HUES48 (cell line): ENCODE results near the gene ABI1.

ENCODE experiments used
- H3K27ac ChIP-seq: one replicate; pipeline ENCODE4 v1.7.0; 2013; ENCODE audit warnings: low read depth, low read length, inconsistent platforms
- H3K27me3 ChIP-seq: 2 replicates; pipeline ENCODE4 v1.6.1; 2013; ENCODE audit warnings: mild to moderate bottlenecking, low read length; ENCODE audit not compliant: control insufficient read depth, insufficient read depth
- H3K36me3 ChIP-seq: 2 replicates; pipeline ENCODE4 v1.6.1; 2013; ENCODE audit warnings: low read length; ENCODE audit not compliant: control insufficient read depth, insufficient read depth
- H3K4me1 ChIP-seq: 2 replicates; pipeline ENCODE4 v1.6.1; 2013; ENCODE audit warnings: mild to moderate bottlenecking, low read length; ENCODE audit not compliant: control insufficient read depth, insufficient read depth
- H3K4me3 ChIP-seq: 2 replicates; pipeline ENCODE4 v1.5.1; 2013; ENCODE audit warnings: mild to moderate bottlenecking, low read depth, low read length
- H3K9ac ChIP-seq: 2 replicates; pipeline ENCODE4 v1.6.1; 2013; ENCODE audit warnings: mild to moderate bottlenecking, low read depth, low read length, moderate library complexity
- H3K9me3 ChIP-seq: 2 replicates; pipeline ENCODE4 v1.6.1; 2013; ENCODE audit warnings: low read length; ENCODE audit not compliant: control insufficient read depth, insufficient read depth

Gene ABI1

DNA sequence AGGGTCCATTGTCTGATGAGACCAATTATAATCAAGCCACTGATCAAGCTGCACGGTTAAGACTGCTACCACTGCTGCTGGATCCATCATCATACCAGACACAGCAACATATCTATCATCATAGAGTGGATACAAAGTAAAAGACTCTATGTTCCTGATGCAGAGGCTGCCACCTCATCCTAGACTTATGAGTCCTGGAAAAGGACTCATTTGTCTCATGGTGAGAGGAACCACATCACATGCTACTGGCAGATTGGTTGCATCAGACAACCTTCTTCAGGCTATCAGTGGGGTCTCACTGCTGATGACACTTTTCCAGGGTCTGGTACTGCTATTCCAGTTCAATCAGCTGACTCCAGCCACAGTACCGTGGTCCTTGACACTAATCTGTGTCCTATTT, 79.0 kb downstream of the ABI1 start:
- Histone ChIP-seq H3K4me3 (no peak overlapping the region; the same call in 1 of the 2 replicates), H3K27me3 (no peaks in the 10 kb centered on the region), H3K36me3 (no peaks in the 10 kb centered on the region), H3K9ac (peak overlapping the region; percentile 34; the same call in 1 of the 2 replicates), H3K27ac (peak overlapping the region; percentile 93), H3K4me1 (peaks cover 30% of the 10 kb centered on the region), H3K9me3 (no peaks in the 10 kb centered on the region)

DNA sequence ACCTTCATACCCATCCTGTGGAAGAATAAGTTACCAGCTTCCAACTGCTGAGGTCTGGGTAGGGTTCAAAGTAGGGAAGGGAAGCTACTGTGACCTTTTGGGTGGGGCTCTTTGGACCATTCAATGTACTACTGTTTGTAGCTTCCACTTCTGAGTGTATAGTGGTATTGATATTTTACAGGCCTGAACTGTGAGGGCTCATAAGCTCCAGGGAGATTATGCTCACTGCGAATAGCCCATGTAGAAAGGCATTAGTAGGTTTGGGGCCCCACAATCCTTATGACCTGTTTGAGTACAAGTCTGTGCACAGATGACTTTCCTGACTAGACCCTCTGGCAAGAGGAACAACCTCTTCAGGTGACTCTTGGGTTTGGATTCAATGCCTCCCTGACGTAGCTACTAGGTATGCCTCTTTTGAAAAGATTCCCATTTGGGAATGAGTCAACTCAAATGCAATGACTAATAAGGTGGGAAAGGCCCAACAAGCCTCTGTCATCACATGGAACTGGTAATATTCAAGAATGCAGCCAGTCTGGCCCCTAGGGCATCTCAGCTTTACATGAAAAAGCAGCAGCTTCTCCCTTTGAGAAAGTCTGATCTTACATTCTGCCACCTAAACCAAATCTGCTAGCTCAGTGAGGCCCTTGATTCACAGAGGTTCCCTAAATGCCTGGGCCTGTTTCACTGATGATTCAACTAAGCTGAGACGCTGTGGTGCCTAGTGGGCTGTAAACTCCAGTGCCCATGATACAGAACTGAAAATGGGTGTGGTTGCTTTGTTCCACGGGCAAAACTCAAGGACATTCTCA, 79.8 kb downstream of the ABI1 start:
- Histone ChIP-seq H3K27ac (peak overlapping the region; percentile 93), H3K9me3 (no peaks in the 10 kb centered on the region), H3K9ac (peak overlapping the region; percentile 34; the same call in 1 of the 2 replicates), H3K27me3 (no peaks in the 10 kb centered on the region), H3K36me3 (no peaks in the 10 kb centered on the region), H3K4me3 (peak overlapping the region; percentile 34; the same call in 1 of the 2 replicates), H3K4me1 (peaks cover 30% of the 10 kb centered on the region)

DNA sequence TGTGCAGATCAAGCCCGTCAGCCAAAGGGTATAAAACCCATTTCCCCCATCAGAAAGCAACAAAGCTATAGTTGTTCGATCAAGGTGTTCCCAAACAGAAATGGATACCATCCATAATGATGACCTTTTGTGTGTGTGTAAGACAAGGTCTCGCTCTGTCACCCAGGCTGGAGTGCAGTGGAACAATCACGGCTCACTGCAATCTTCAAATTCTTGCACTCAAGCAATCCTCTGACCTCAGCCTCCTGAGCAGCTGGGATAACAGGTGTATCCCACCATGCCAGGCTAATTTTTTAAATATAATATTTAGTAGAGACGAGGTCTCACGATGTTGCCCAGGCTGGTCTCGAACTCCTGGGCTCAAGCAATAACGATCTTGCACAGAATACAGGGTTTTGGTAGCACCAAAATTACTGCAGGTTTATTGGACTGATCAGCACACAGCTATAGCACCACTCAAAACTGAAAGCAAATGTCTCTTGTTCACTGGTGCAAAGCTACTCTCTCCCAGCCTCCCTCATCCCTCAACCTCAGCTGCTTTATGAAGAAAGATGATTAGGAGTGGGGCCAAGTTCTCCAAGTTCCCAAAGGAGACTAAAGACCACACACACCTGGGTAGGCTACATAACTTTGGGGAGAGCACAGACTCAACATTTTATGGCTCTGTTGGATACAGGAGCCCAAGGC, 80.5 kb downstream of the ABI1 start:
- Histone ChIP-seq H3K9ac (peak overlapping the region; percentile 15; the same call in 1 of the 2 replicates), H3K36me3 (no peaks in the 10 kb centered on the region), H3K27me3 (no peaks in the 10 kb centered on the region), H3K4me1 (peaks cover 30% of the 10 kb centered on the region), H3K27ac (peak overlapping the region; percentile 93), H3K4me3 (no peak overlapping the region), H3K9me3 (no peaks in the 10 kb centered on the region)

GRCh38 chr10:26779176-26779860, 81.4 kb downstream of the ABI1 start:
- H3K9me3 ChIP-seq: no peaks in the 10 kb centered on the region
- H3K36me3 ChIP-seq: no peaks in the 10 kb centered on the region
- H3K4me3 ChIP-seq: no peak overlapping the region
- peak overlapping the region; percentile 0 for H3K27ac ChIP-seq
- no peaks in the 10 kb centered on the region for H3K27me3 ChIP-seq
- H3K4me1 ChIP-seq: peaks cover 35% of the 10 kb centered on the region
- no peak overlapping the region for H3K9ac ChIP-seq

DNA sequence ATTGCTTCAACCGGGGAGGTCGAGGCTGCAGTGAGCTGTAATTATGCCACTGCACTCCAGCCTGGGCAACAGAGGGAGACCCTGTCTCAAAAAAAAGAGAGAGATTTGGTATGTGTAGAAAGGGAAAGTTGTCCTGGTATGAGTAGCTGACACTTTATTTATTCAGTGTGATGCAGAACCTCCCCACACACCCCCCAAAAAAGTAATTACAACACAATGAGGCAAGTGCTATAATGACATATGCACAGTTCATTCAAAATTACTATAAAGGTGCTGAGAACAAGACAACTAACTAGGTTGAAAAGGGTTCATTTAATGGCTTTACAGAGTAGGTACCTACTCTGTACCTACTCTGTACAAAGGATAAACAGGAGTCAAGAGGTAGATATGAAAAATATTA, 83.1 kb downstream of the ABI1 start:
- H3K4me3 ChIP-seq: no peak overlapping the region
- H3K36me3 ChIP-seq: no peaks in the 10 kb centered on the region
- no peak overlapping the region for H3K27ac ChIP-seq
- peaks cover 39% of the 10 kb centered on the region for H3K4me1 ChIP-seq
- H3K9me3 ChIP-seq: no peaks in the 10 kb centered on the region
- H3K9ac ChIP-seq: no peak overlapping the region
- H3K27me3 ChIP-seq: no peaks in the 10 kb centered on the region

GRCh38 chr10:26776258-26776657, 84.5 kb downstream of the ABI1 start:
- no peak overlapping the region for H3K9ac ChIP-seq
- no peaks in the 10 kb centered on the region for H3K36me3 ChIP-seq
- no peak overlapping the region for H3K4me3 ChIP-seq
- H3K4me1 ChIP-seq: peaks cover 31% of the 10 kb centered on the region
- no peaks in the 10 kb centered on the region for H3K27me3 ChIP-seq
- no peaks in the 10 kb centered on the region for H3K9me3 ChIP-seq
- H3K27ac ChIP-seq: no peak overlapping the region

DNA sequence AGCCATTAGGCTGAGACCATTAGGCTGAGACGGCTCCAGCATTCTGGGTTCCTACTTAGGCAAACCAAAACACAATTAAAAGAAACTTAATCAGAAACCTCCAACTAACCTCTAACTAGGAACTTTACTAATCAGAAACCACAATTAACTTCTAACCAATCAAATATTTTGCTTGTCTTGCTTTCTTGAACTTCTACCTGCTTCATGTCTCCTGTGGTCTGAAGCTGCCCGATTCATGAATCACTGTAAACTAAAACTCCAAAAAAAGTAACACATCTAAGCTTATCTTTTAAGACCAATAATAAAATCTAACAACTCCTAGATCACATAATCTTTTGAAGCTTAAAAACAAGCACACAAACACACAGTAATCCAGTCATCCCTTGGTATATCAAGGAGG, 87.1 kb downstream of the ABI1 start:
- no peak overlapping the region for H3K9ac ChIP-seq
- no peaks in the 10 kb centered on the region for H3K27me3 ChIP-seq
- H3K4me3 ChIP-seq: no peak overlapping the region
- no peak overlapping the region for H3K27ac ChIP-seq
- H3K4me1 ChIP-seq: peaks cover 27% of the 10 kb centered on the region
- H3K36me3 ChIP-seq: peaks cover 3% of the 10 kb centered on the region; the same call in 1 of the 2 replicates
- no peaks in the 10 kb centered on the region for H3K9me3 ChIP-seq

DNA sequence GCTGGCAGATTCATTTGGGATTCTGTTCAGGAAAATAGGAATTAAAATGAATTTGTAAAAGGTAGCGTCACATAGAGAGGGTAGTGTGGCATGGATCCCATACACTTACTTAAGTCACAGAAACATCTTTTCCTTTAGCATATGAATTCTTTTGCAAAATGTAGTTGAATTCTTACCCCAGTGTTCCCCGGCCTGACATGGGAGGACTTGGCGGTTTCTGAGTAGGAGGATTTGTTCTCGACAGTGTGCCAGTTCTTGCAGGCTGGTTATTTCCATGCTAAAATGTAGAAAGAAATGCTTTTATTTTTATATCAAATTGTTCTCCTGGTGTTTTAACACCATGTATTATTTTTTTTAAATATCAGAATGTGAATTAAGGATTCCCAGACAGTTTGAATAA, 90.7 kb downstream of the ABI1 start:
- no peaks in the 10 kb centered on the region for H3K9me3 ChIP-seq
- peaks cover 27% of the 10 kb centered on the region for H3K4me1 ChIP-seq
- H3K36me3 ChIP-seq: peaks cover 18% of the 10 kb centered on the region
- H3K4me3 ChIP-seq: no peak overlapping the region
- no peak overlapping the region for H3K9ac ChIP-seq
- no peak overlapping the region for H3K27ac ChIP-seq
- no peaks in the 10 kb centered on the region for H3K27me3 ChIP-seq

GRCh38 chr10:26765549-26765948, 95.2 kb downstream of the ABI1 start:
- H3K9me3 ChIP-seq: no peaks in the 10 kb centered on the region
- peaks cover 34% of the 10 kb centered on the region for H3K36me3 ChIP-seq
- H3K4me1 ChIP-seq: peaks cover 11% of the 10 kb centered on the region
- H3K4me3 ChIP-seq: no peak overlapping the region
- no peak overlapping the region for H3K9ac ChIP-seq
- H3K27ac ChIP-seq: no peak overlapping the region
- H3K27me3 ChIP-seq: no peaks in the 10 kb centered on the region

GRCh38 chr10:26759008-26759407, 101.8 kb downstream of the ABI1 start:
- Histone ChIP-seq H3K36me3 (peaks cover 11% of the 10 kb centered on the region; the same call in 1 of the 2 replicates), H3K27ac (peak overlapping the region; percentile 69)

More at GRCh38 chr10:26759008-26759407, 101.8 kb downstream of the ABI1 start:
- Histone ChIP-seq H3K9me3 (no peaks in the 10 kb centered on the region), H3K4me1 (peaks cover 33% of the 10 kb centered on the region), H3K9ac (no peak overlapping the region), H3K4me3 (no peak overlapping the region), H3K27me3 (no peaks in the 10 kb centered on the region)
